HCEC 1CT (cell line): Measurements from ENCODE around the gene CELSR1.

Experiments used
- DNase-seq: peaks from one replicate; pipeline ENCODE4 v3.0.0-alpha.2; 2017

Gene CELSR1

DNA sequence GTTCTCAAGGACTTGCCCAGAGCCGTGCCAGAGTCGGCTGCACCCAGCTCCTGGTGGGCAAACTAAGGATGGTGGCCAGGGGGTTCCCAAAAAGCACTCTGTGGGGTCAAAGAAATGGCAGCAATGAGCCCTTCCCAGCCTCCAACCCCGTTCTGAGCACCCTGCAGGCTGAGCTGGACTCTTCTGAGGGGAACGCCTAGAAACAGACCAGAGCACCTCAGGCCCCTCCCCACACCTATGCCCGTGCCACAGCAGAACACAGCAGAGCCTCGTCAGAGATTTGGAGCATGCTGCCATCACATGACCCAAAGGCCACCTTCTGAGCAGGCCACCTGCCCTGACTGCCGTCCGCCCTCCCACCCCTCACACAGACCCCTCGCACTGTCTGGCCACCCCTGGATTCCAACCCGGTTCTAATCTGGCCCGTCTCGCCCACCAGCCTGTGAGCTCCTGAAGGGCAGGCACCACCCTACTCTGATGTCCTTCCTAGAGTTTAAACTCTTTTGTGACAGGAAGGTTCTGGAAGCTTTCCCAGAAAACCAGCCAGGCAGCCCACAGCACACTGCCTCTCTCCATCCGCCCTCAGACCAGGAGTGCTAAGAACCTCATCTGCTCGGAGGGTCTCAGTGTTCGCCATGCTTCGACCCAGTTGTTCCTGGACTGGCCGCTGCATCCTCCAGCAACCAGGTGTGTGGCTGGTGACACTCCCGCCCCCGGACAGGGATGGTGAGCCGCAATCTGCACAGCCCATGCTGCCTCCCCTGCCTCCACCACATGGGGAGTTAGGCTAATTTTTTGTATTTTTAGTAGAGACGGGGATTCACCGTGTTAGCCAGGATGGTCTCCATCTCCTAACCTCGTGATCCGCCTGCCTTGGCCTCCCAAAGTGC, 97.6 kb downstream of the CELSR1 start:
- no peak for DNase-seq

DNA sequence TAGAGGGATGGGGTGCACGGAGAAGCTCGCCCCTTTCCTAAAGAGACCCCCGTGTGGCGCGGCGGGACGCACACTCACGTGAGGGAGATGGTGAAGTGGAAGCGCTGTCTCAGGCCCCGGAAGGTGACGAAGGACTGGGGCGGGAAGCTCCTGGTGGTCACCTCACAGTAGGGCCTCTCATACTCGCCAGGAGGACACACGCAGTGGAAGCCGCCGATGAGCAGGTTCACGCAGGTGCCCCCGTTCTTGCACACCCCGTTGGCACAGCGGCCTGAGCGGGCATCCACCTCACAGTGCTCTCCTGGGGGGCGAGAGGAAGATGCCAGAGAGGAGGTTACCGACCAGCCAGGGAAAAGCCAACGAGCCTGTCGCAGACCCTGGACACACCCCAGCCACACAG, 98.3 kb downstream of the CELSR1 start:
- no peak for DNase-seq

DNA sequence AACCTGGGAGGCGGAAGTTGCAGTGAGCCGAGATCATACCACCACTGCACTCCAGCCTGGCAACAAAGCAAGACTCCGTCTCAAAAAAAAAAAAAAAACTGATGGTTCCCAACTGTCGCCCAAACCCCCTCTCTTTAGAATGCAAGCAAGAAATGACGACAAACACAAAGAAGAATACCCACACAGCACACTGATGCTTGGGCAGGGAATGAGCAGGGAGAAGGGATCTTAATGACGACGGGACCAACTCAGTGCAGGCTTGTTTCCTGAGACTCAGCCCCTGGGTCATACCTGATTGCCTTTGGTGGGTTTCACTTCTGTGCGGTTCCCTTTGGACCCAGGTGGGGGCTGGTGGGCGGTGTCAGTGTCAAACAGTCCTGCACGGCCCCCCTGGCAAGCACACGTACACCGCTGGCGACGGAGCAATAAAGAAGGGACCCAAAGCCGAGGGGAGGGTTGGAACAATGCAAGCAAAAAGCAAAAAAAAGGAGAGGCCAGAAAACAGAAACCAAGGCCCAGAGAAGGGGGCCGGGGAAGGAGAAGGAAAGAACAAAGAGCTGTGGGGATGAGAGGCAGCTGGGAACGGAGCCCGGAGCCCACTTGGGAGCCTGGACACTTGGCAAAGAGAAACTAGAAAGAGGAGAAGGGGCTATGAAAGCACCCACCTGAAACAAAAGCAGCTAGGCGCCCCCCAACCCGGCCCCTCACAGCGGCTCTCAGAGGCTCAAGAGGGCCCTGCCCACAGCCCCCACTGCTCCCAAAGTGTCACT, 99.6 kb downstream of the CELSR1 start:
- no peak for DNase-seq

DNA sequence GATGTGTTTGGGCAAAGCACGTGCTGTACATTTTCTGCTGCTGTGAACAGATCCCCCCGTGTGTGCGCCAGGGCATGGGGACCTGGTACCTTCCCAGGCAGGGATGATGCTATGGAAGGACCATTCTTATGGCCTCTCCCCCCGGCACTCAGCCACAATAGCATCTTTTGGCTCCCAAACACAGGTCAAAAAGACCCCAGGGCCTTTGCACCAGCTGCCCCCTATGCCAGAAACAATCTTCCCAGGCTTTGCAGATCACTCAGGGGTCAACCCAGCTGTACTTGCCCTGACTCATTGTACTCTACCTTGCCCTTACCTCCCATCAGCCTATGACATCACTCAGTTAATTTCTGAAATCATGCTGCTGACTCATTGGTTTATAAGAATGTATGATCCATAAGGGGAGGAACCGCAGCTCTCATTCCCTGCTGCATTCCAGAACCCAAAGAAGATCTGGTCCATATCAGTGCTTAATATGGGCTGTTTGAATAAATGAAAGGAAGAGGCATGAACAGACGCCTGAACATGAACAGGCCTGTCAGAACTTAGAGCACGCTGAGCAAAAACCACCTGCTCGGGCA, 100.7 kb downstream of the CELSR1 start:
- DNase-seq, result peak; percentile 9

DNA sequence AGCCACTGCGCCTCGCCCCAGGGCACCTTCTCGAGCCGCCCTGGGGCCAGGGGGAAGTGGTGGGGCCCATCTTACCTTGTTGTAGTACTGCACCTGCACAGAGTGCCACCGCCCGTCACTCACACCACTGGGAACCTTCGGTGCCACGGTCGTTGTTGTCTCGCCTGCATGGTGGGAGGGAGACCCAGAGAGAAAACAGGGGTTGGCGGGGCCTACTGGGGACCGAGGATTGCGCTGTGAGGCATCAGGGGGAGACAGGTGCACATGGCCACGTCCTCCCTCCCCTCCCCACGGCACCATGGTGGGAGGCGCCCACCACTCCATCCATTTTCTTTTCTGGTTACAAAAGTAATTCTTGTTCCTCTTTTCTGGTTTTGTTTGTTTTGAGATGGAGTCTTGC, 104.1 kb downstream of the CELSR1 start:
- DNase-seq, result no peak

DNA sequence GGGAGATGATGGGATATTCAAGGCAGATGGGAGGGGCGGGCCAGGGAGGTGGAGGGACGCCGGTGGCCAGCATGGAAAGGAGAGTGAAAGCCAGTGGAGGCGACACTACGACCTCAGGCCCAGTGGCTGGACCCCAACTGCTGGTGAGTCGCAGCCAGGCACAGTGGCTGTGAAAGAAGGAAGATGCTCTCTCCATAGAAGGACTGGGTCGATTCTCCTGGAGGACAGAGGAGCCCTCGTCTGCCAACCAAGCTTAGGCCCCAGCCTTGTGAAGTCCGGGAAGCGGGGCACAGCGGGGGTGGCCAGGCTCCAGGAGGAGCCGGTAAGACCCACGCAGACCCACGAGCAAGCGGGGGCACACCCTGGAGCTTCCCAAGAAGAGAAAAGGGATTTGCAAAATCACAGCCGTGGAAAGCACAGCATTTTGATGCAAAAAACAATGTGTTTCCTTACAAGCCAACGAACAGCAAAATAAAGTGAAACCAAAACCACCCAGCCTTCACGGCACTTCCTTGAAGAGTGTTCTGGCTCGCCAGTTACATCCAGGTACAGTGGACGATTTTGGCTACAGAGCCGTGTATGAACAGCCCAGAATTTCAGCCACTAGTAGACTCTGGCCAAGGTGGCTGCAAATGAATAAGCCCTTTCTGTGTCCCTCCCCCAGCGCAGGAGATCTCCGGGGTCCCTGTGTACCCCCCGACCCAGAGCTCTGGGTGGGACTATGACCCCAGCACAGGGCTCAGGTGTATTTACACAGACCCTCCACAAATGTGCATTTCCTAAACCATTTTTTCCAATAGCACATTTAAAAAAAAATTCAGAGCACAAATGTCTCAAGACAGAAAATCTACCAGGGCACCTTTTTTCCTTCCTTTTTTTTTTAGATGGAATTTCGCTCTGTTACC, 105.0 kb downstream of the CELSR1 start:
- no peak for DNase-seq

DNA sequence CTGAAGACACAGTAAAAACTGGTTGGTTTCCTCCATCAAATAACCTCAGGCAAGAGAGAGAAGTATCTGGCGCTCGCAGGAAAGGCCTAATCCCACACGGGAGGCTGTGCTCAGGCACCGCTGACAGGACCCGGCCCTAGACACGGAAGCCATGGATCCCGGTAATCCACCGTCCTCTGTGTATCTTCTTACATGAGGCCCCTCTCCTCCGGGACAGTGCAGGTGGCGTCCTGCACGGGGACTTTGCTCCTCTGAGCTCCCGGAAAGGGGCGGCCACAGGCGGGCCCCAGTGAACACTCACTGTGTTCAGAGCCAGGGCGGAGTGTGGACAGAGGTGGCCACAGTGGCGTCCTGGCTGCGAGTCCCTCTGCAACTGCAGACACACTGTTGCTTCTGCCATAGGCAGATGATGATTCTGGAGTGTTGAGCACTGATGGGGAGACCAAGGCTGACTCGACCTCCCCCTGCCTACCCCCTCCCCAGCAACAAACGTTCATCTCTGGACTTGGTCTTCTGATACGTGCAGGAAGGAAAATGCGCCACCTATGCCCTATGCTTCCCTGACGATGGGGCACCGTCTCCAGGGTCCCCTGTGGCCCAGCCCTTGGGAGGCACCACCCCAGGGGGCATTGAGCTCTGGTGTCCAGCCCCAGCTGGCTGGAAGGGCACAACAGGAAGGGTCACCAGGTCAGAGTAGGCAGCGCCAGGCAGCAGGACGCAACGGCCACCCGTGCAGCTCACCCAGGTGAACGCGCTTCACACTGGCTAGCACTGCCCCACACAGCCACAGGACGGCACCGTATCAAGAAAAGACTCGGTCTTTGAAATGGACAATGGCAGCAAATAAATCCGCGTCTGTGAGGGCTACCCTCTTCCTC, 106.2 kb downstream of the CELSR1 start:
- DNase-seq, result no peak

DNA sequence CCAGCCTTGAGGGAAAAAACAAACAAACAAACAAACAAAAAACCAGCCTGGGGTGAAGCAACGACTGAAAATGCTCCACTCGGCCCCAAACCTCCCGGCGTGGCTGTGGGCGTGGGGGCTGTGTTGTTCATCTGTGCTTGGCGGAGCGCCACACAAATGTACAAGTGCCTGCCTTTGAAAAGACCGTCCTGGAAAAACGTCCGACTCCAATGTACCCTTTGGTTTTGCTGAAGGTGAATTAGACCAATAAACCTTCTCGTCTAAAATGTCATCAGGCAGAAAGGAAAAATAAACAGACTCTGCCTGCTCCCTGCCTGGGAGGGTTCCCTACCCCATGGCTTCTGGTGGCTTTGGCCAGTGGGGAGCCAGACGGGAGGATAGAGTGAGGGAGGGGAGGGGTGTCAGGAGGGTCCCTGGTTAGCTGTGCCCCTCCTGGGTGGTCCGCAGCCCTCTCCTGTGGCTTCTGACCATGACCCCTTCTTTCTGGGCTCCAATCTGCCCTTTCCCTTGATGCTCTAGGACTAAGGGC, 108.0 kb downstream of the CELSR1 start:
- DNase-seq, result no peak

DNA sequence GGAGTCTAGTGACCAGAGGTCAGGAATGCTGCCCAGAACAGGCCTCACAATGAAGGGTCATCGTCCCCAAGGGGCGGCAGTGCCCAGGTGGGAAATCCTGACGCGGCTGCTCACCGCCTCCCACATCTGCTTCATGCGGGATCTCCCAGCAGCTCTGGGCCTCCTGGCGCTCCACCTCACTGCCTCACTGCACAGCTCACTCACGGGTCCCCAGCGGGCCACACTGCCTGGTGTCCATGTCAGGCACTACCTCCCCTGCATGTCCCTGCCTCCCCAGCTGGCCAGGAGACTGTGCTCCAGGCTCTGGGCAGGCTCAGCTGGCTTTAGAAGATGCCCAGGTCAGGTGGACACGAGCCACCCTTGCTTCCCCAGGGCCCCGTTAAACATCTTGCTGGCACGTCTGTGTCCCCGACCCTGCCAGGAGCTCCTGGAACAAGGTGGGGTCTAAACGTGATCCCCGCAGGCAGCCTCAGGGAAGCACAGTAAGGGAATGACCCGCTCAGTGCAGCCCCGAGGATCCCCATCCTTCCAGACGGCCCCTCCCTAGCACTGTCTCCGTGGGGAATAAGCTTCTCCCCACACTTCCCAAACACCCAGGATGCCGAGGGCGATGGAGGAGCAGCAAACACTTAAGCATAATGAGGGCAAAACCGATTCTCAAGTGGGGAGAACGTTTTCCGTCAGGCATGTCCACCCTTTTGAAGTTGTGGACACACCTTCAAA, 108.7 kb downstream of the CELSR1 start:
- no peak for DNase-seq

DNA sequence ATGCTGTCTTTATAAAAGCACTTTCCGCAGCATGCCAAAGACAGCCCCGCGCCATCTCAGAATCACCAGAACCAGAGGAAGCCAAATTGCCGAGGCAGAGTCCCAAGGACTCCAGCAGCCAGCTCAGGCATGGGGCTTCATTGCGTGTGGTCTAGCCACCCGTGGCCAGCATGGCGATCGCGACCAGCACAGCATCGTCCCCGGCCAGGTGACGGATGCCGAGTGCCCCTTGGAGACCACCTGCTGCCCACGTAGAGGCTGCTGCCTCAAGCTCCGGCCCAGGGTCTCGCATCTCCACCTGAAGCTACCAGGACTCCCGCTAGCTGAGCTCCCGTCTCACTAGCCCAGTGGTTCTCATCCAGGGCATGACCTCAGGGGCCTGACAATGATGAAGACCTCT, 109.2 kb downstream of the CELSR1 start:
- DNase-seq, result no peak

DNA sequence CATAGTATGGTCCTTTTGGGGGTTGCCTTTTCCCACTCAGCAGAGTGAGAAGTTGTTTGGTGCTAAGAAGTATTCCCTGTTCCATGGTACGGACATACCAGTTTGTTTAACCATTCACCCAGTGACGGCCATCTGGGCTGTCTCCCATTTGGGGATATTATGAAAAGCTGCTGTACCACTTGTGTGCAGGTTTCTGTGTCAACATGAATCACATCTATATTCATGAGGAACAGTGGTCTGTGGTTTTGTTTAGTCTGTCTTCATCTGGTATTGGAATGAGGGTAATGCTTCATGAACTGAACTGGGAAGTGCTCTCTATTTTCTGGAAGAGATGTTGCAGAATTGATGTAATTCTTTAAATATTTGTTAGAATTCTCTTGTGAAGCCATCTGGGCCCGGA, 112.4 kb downstream of the CELSR1 start:
- peak; percentile 71 for DNase-seq

DNA sequence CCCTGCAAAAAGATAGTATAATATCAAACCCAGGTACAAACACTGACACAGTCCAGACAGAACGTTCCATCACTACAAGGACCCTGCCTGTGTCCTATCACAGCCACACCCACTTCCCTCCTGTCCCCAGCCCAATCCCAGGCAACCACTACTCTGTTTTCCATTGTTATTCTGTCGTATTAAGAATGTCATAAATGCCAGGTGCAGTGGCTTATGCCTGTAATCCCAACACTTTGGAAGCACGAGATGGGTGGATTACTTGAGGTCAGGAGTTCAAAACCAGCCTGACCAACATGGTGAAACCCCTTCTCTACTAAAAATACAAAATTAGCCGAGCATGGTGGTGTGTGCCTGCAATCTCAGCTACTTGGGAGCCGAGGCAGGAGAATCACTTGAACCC, 112.9 kb downstream of the CELSR1 start:
- DNase-seq, result no peak

DNA sequence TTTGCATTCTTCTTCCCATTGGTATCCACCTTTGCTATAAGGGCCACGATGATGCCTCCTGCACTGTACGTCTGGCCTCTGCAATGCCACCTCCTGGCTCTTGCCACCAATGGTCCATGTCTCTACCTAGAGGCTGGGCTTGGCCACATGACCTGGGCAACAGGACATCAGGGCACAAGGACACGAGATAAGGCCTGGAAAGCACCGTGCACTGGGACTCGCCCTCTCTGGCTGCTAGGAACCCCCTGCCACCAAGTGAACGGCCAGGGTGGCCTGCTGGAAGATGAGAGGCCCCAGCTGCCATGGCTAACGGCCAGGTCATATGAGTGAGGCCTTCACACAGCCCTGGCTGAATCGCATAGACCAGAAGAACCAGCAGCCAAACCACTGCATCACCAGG, 114.5 kb downstream of the CELSR1 start:
- no peak for DNase-seq

DNA sequence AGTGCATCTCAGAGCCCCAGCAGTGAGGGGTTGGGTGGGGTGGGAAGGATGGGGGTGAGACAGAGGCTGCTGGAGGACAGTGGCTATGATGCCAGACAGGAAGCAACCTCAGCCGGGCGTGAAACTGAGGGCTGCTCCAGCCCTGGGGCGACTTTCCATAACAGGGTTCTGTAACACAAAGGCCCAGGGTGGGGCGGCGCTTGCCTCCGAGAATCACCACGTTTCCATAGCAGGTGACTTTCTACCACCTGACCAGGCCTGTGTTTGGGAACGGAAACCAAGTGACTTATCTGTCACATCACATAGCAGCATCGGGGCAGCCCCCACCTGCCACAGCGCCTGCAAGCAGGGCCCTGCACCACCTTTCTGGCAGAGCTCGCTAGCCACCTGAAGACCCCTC, 116.2 kb downstream of the CELSR1 start:
- no peak for DNase-seq

DNA sequence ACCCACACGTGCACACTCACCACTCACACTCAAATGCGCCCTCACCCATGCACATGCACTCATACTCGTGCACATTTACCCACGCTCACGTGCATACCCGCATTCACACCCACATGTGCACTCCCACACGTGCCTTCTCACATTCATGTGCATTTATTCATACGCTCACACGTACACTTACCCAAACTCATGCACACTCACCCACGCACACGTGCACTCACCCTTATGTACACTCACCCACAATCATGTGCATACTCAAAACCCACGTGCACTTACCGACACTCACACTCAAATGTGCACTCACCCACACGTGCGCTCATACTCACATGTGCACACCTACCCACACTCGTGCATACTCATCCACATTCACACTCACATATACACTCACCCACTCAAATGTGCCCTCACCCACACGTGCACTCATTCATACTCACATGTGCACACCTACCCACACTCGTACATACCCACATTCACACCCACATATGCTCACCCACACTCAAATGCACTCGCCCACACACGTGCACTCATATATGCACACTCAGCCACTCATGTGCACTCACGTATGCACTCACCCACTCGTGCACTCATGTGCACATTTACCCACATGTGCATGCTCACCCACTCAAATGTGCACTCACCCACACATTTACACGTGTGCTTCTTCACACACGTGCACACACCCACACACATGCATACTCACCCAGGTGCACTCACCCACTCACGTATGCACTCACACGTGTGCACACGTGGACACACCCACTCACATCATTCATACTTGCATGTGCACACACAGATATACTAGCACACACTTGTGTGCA, 117.5 kb downstream of the CELSR1 start:
- DNase-seq, result no peak

DNA sequence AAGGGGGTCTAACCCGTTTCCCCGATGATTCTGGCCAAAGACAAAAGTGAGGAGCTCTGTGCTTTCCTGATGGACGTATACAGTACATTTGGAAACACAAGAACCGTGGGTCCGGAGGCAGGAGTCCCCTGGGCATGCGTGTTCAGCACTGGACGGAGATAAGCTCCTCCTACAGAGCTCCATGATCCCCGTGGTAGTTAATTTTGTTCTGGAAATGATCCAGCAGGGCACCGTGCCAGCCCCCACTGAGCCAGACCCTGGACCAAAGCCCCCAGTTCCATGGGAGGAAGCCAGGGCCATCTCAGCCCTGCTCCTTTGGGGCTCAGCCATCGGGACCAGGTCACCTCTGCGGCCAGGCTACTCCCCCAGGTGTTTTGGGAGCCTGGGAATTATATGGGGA, 118.6 kb downstream of the CELSR1 start:
- no peak for DNase-seq

DNA sequence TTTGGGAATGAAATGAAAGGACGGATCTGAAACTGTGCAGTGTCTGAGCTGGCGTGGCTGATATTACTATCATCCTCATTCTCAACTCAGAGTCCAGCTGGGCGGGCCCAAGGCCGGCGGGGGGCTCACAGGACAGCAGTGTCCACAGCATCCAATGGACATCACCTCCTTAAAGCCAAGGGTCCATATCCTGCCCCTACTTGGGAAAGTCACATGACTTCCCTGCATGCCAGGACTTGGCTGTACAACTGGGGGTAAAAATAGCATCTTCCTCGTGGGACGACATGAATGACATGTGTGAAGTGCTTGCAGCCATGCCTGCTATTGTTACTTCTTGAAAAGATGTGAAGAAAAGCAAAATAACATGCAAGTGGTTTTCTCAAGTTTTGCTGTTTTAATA, 119.7 kb downstream of the CELSR1 start:
- DNase-seq, result no peak

DNA sequence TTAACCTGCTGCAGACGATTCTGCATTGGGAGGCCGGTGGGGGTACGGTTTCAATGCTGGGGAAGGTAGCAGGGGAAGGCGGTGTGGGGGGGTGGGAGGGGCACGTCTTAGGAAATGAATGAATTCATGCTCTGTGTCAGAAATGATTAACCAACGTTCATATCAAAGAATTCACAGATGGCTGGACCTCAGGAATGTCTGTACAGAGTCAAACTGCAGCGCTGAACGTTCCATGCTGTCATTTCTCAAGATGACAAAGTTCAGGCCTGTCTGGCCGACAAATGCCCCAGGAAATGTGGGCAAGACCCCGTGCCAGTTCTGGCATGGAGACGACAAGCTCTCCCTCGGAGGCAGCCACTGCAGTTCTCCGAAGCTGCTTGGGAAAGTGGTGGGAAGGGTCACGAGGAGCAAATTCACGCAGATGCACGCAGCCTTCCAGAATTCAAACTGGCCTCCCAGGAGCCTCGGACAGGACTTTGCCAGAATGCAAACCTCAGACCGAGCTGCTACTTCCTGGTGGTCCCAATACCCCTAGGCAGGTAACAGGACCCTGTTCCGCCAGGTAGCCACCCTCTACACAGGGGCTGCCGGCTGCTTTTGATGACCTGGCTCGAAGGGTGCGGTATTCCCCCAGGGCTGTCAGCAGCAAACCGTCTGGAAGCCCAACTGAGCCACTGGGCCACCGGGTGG, 120.4 kb downstream of the CELSR1 start:
- no peak for DNase-seq

DNA sequence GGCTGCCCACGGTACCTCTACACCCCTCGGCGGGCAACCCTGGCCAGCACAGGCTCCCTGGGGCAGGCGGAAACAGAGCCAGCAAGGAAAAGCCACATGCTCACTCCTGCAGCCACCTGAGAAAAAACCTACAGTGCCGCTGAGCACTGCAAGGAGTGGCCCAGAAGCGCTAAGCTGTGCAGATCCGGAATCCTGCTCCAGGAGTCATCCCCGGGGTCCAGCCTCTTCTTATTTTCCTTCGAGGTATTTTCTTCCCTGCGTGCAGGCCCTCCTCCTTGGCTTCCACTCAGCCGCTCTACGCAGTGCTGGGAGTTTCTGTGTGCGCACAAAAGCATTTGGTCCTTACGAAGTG, 120.9 kb downstream of the CELSR1 start:
- no peak for DNase-seq
